Activated B cell treated with CpG ODN at 0.5 μM for 24 hours (primary cell): ENCODE measurements around the gene CUL4B. TPM values are rescaled to one million over a fixed set of nuclear protein-coding genes. Genes with fewer than 3 reads are reported as not detected.
A peak's percentile ranks its signal among the peaks of the same experiment; 100 is the strongest.
"Not testable (repeated sequence)": the region's sequence is repeated elsewhere in the genome, so short reads cannot be mapped to it uniquely, and the experiment has no call there.

Source experiments
- ATAC-seq: fragments of 200-7000 bp; cut with Tn5 transposase; one replicate; pipeline ENCODE4 v1.10.0; 2021; ENCODE audit warnings: low read depth, mild to moderate bottlenecking, moderate library complexity
- CTCF ChIA-PET: fragments of 350-600 bp; sonication (Branson Sonifier 250); formaldehyde crosslinking; loops from one replicate; lab custom pipeline; 2021; ENCODE audit warnings: antibody characterized with exemption; lab: Charles Lee
- POLR2A ChIA-PET: fragments of 350-600 bp; sonication (Branson Sonifier 250); formaldehyde crosslinking; loops from one replicate; lab custom pipeline; 2021; ENCODE audit warnings: antibody characterized with exemption; lab: Charles Lee
- DNase-seq: peaks from one replicate; pipeline ENCODE4 v3.0.0; 2022
- H3K27ac Mint-ChIP-seq: one replicate; pipeline ENCODE4 v1.8.0; 2020; ENCODE audit warnings: mixed read lengths
- H3K27me3 Mint-ChIP-seq: one replicate; pipeline ENCODE4 v1.8.0; 2021; ENCODE audit warnings: mixed read lengths
- H3K36me3 Mint-ChIP-seq: one replicate; pipeline ENCODE4 v1.8.0; 2021; ENCODE audit warnings: low read depth, mixed read lengths
- H3K4me1 Mint-ChIP-seq: one replicate; pipeline ENCODE4 v1.8.0; 2021; ENCODE audit warnings: mixed read lengths
- H3K4me3 Mint-ChIP-seq: one replicate; pipeline ENCODE4 v1.8.0; 2020; ENCODE audit warnings: mild to moderate bottlenecking, mixed read lengths
- H3K9me3 Mint-ChIP-seq: one replicate; pipeline ENCODE4 v1.8.0; 2020; ENCODE audit warnings: mixed read lengths
- CTCF ChIP-seq: fragments of 200-600 bp; IDR thresholded peaks from one replicate; pipeline ENCODE4 v1.8.0; 2022; ENCODE audit warnings: antibody characterized with exemption, mild to moderate bottlenecking
- intact Hi-C: fragments of 100-400 bp; cut with micrococcal nuclease; formaldehyde crosslinking; loops from one replicate; pipeline ENCODE4 v1.15.1; 2024
- total RNA-seq: library from RNA; stranded (reverse); gene quantifications from 2 replicates; pipeline ENCODE4 v1.2.3, GENCODE V29; 2022

Gene CUL4B
- total RNA-seq, 1 donor from 2014 or later = 35.9 TPM

GRCh38 chrX:120485638-120486520 lies 74.9 kb downstream of the CUL4B start:
- intact Hi-C loops = loop anchor here (1.0 to 5.0 kb wide), 3 partner anchors 17 to 146 kb away; partner anchors contain the start of genes C1GALT1C1, CUL4B and LAMP2
- Mint-ChIP-seq H3K36me3 (no peaks in the 10 kb centered on the region), H3K9me3 (no peaks in the 10 kb centered on the region), H3K27me3 (no peaks in the 10 kb centered on the region), H3K4me3 (peak overlapping the region; percentile 87), H3K4me1 (peaks cover 14% of the 10 kb centered on the region), H3K27ac (peak overlapping the region; percentile 91)
- DNase-seq = peak; percentile 38
- POLR2A ChIA-PET = interaction anchor here (0.6 to 1.6 kb wide), 5 partner anchors 10 to 797 kb away, joined by 3 to 16 read pairs (median 8); partner anchors contain the start of genes CUL4B, LAMP2 and MCTS1
- peak; percentile 83 for ATAC-seq
- TF ChIP-seq CTCF = no peak
- CTCF ChIA-PET = interaction anchor here (0.7 to 2.1 kb wide), 6 partner anchors 10 to 284 kb away, joined by 3 to 5 read pairs (median 4); partner anchors contain the start of gene LAMP2

- H3K36me3 Mint-ChIP-seq = no peaks in the 10 kb centered on the region
- no peak for TF ChIP-seq CTCF
- peaks cover 14% of the 10 kb centered on the region for H3K4me1 Mint-ChIP-seq
- ATAC-seq (no peak), DNase-seq (no peak)
- peak overlapping the region; percentile 87 for H3K4me3 Mint-ChIP-seq
- no peaks in the 10 kb centered on the region for H3K27me3 Mint-ChIP-seq
- H3K9me3 Mint-ChIP-seq = no peaks in the 10 kb centered on the region
- peak overlapping the region; percentile 91 for H3K27ac Mint-ChIP-seq
- ChIA-PET POLR2A (interaction anchor here (1.1 to 1.6 kb wide), 3 partner anchors 11 to 119 kb away, joined by 6 to 16 read pairs (median 9); partner anchors contain the start of genes CUL4B and MCTS1), CTCF (interaction anchor here (0.7 to 2.1 kb wide), 2 partner anchors 11 to 27 kb away, joined by 3 to 4 read pairs; no protein-coding TSS in a partner anchor)
- intact Hi-C loops = loop anchor here (1.0 to 5.0 kb wide), 2 partner anchors 16 to 147 kb away; partner anchors contain the start of genes C1GALT1C1 and LAMP2
Observed at GRCh38 chrX:120485315-120485637, 75.5 kb downstream of the CUL4B start.

- Mint-ChIP-seq H3K27me3 (no peaks in the 10 kb centered on the region), H3K36me3 (no peaks in the 10 kb centered on the region), H3K4me3 (no peak overlapping the region), H3K9me3 (no peaks in the 10 kb centered on the region), H3K27ac (no peak overlapping the region), H3K4me1 (no peaks in the 10 kb centered on the region)
- DNase-seq = no peak
- ATAC-seq = no peak
- TF ChIP-seq CTCF = no peak
- intact Hi-C loops = no loop called here
- CTCF ChIA-PET = interaction anchor here (0.9 kb wide), 1 partner anchor 97 kb away, joined by 3 read pairs; no protein-coding TSS in a partner anchor
- POLR2A ChIA-PET = no interaction called here
Observed at GRCh38 chrX:120477453-120477852, 83.3 kb downstream of the CUL4B start.

GRCh38 chrX:120476714-120477113 lies 84.0 kb downstream of the CUL4B start:
- ChIA-PET POLR2A (no interaction called here), CTCF (no interaction called here)
- TF ChIP-seq CTCF = no peak
- Mint-ChIP-seq H3K4me3 (no peak overlapping the region), H3K27me3 (no peaks in the 10 kb centered on the region), H3K9me3 (no peaks in the 10 kb centered on the region), H3K36me3 (no peaks in the 10 kb centered on the region), H3K4me1 (no peaks in the 10 kb centered on the region), H3K27ac (no peak overlapping the region)
- intact Hi-C loops = no loop called here
- DNase-seq (no peak), ATAC-seq (no peak)

- CTCF ChIA-PET = interaction anchor here (1.0 to 1.6 kb wide), 2 partner anchors 95 to 97 kb away, joined by 3 to 11 read pairs; no protein-coding TSS in a partner anchor
- H3K27me3 Mint-ChIP-seq, H3K9me3 Mint-ChIP-seq, H3K36me3 Mint-ChIP-seq, POLR2A ChIA-PET, H3K4me1 Mint-ChIP-seq, DNase-seq, H3K27ac Mint-ChIP-seq, H3K4me3 Mint-ChIP-seq: not testable (repeated sequence)
- intact Hi-C loops = loop anchor here (1.0 kb wide), 2 partner anchors 95 to 110 kb away; no protein-coding TSS in a partner anchor
- ATAC-seq = peak; percentile 37
Observed at GRCh38 chrX:120475447-120475846, 85.3 kb downstream of the CUL4B start.

Other genes with a start within 250 kb of the CUL4B start
- 0.18 and 0.51 TPM in 2 replicates for gene TMEM255A, start 249.5 kb downstream of the CUL4B start, total RNA-seq
- gene ATP1B4, start 198.9 kb downstream of the CUL4B start, total RNA-seq = not detected in 2 replicates
- gene LAMP2, start 91.7 kb downstream of the CUL4B start, total RNA-seq = 29.7 and 32.6 TPM in 2 replicates
- 45.1 and 49.8 TPM in 2 replicates for gene MCTS1, start 43.1 kb upstream of the CUL4B start, total RNA-seq
- gene C1GALT1C1, start 69.1 kb upstream of the CUL4B start, total RNA-seq = 8.2 and 8.7 TPM in 2 replicates